Stimulated activated CD4-positive, alpha-beta T cell treated with anti-CD3 and anti-CD28 coated beads, TNF-alpha, amount 100 ng/mL, for 4 hours (primary cell): ENCODE measurements around the gene CALML6.

ENCODE experiments used
- DNase-seq, 3 experiments: peaks; one replicate each; pipeline ENCODE4 v3.0.0-alpha.2; 2020; ENCODE audit warnings: low read depth in 3 of 3

The CALML6 gene

DNA sequence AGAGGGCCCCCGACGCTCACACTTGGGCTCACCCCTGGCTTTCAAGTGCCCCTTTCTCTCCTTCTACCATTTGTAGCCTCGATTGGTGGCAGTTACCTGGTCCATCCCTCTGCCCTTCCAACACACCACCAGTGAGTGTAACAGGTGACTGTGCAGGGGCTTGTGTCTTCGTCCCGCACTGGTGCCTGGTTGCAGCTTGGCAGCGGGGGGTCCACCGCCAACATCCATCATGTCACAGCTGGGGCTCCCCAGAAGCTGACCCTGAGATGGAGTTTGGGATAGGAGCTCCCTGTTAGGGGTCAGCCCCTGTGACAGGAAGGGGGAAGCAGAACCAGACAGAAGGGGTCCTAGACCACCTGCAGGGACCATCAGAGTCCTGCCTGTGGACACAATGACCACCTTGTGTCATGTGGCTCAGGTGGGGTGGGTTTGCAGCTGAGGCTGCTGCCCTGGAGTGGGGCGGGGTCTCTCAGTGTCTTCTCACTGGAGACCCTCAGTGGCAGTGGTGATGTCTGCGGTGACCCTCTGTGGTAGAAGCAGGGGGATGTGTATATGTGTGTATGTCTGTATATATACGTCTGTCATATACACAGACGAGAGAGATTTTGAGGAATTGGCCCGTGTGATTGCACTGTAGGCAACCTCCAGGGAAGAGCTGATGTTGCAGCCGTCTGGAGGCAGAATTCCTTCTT, 3.6 kb upstream of the CALML6 start:
- no peak for DNase-seq

DNA sequence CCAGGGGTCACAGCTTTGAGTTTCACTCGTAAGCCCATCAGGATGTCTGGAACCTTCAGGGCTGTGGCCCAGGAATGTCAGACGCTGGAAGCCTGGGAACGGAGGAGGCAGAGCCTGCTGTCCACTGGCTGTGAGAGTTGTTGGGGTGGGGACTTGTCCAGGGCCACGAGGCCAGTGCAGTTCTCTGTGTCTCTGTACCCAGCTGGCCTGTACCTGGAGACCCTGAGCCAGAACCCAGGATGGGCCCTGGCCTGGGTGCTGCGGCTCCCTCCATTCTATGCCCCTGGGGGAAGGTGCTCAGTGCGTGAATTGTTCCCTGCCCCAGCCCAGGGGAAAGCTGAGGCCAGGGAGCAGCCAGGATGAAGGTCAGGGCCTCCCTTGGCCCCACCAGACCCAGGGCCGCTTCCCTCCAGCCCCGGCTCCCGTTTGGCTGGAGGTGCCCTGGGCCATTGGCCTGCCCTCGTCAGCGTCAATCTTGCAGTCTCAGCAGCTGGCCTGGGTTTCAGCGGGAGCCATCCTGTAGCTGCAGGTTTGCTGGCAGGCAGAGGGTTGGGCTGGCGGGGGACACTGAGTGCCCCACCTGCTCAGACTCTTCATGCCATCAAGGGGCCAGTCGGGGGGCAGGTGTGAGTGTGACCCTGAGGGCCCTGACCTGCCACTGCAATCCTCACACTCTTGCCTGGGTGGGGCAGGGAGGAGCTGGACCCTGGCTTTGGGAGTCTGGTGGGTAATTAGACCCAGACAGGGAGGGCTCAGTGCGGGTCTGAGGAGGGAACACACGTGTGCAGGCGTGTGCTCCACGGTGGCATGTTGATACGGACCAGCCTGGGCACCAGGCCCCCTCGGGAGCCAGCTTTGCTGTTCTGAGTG, 724 bp upstream of the CALML6 start:
- DNase-seq, result no peak

DNA sequence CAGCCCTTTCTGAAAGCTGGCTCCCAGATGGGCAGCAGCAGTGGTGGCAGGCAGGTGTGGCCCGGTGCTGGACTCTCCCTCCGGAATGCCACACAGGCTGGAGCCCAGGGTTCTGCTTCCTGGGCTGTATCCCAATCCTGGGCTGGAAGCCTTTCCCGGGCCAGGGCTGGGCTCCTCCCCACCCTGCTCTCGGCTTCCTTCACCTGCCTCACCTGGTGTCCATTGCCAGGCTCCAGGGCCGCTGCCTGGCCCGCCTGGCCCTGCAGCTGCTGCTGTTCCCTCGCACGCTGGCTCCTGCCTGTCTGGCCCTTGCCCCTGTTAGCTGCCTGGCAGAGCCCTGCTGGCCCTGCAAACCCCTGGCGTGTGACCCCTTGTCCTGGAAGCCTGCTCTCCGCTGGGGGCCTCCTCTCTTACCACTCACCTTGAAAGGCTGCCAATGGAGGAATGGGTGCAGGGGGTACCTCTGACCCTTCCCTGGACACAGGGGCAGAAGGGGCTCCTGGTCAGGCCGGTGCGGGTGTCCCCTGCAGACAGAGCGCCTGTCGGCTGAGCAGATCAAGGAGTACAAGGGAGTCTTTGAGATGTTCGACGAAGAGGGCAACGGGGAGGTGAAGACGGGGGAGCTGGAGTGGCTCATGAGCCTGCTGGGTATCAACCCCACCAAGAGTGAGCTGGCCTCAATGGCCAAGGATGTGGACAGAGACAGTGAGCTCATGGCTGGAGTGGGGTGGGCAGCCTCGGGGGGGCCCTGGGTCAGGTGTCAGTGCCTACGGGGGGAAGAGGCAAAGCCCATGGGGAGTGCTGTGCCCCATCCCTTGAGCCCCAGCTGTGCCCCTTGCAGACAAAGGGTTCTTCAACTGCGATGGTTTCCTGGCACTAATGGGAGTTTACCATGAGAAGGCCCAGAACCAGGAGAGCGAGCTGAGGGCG, 1.1 kb downstream of the CALML6 start:
- DNase-seq, result no peak

DNA sequence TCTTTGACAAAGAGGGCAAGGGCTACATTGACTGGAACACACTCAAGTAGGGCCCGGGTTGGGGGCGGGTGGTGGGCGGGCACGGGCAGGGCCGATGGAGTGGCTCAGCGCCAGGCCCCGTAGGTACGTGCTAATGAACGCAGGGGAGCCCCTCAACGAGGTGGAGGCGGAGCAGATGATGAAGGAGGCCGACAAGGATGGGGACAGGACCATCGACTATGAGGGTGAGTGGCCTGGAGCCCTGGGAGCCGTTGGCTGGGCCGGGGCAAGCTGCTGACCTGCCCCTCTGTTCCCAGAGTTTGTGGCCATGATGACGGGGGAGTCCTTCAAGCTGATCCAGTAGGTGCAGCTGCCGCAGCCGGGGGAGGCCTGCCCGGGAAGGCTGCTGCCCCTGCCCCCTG, 1.8 kb downstream of the CALML6 start:
- DNase-seq, result no peak

DNA sequence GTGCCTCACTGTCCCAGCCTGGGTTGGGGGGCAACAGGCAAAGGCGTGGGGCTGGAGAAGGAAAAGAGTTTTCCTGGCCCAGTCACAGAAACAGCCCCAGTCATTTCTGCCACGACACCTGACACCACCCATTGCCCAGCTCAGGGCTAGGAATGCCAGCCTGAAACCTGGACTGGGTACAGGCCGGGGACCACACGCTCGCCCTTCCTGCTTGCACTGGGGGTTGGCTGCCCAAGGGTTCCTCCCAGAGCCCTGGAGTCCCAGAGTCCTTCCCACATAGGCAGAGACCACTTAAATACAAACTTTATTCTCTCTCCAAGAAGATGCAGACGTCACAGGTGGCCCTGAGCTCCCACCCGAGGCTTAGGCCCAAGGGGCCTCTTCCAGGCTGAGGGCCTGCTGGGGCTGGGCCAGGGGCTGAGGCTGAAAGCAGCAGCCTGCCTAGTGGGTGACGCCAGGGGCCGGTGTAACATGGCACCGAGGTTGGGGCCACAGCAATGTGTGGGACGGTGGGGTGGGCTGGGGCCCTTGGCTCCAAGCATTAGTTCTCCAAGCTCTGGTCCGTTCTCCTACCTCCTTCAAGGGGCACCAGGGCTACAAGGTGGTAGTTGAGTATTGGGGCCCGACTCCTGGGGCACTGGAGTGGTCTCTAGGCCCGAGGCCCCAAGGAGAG, 2.4 kb downstream of the CALML6 start:
- no peak for DNase-seq

DNA sequence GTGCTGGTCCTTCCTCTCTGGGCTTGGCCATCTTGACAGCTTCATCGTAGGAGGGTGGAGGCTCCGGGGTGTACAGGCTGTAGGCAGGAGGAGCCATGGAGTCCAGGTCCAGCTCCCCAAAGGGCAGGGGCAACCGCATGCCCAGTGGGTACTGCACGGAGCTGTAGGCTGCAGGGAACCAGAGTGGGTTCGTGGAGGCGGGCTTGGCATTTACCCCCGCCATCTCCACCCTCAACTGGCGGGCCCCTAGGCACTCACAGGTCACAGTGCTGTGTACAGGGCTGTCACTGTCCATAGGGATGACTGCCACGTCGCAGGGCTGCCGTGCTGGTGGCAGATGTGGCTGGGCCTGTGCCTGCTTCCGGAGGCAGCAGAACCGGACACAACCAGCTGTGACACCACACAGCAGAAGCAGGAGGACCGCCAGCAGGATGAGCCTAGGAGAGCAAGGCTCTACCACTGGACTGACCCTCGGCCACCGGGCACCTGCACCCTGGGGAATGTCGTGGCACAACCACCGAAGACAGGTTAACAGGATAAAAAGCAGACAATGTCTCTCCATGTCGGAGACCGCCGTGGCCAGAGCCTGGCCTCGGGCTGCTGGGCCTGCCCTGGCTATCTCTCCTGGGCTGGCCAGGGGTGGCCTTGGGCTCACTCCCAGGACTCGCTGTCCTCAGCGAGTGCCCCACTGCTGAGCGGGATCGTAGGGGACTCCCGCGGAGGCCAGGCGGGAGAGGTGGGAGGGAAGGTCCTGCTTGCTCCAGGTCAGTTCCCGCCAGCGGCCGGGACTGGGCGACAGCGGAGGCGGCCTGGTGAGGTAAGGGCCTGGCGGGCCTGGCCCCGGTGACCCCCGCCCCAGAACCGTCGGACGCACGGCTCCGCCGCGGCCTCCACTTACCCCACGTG, 3.2 kb downstream of the CALML6 start:
- no peak for DNase-seq

DNA sequence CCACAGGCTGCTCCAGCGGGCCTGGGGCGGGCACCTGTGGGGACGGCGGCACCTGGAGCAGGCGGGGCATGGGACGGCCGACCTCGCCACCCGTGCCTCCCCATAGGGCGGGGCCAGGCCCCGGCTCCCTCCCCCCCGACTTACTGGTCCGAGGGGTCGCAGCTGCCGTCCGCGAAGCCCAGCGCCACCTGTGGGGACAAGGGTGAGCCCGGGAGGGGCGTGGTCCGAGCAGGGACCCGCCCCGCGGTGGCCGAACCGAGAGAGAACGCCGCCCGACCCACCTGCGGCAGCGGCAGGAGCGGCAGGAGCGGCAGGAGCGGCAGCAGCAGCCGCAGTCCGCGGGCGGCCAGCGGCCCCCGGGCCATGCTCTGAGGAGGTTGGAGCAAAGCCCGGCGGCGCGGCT, 3.8 kb downstream of the CALML6 start, which contains the start of gene TMEM52:
TMEM52 (minus strand) TSS at position 379 of the 403 bp plus-strand sequence; CDS start at position 365, 14 bp downstream.
- peak in 2 of 3 experiments; percentile 21 to 46 for DNase-seq

DNA sequence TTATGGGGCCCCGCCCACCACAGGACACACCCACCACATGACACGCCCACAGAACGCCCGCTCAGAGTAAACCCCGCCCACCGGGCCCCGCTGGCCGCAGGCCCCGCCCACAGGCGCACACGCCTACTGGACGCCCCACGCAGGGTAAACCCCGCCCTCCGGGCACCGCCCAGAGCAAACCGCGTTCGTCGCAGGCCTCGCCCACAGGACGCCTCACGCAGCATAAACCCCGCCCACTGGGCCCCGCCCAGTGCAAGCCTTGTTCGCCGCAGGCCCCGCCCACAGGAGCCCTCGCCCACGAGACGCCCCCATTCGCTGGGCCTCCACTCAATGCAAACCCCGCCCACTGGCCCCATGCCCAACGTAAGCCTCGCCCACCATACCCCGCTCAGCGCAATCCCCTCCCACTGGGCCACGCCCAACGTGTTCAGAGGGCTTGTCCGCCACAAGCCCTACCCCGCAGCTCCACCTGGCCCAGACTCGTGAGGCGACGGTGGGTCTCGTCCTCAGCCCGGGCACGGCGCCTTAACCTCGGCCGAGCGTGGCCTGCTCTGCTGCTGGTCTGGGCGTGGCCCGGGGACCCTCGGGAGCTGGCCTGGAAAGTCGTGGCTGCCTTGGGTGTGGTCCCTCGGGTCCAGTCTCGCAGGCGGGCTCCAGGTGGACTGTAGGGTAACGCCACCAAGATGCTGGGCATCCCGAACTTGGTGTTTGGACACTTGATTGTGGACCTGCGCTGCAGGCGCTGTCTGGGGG, 4.4 kb downstream of the CALML6 start:
- peak; percentile 98 to 100 (median 99) for DNase-seq

DNA sequence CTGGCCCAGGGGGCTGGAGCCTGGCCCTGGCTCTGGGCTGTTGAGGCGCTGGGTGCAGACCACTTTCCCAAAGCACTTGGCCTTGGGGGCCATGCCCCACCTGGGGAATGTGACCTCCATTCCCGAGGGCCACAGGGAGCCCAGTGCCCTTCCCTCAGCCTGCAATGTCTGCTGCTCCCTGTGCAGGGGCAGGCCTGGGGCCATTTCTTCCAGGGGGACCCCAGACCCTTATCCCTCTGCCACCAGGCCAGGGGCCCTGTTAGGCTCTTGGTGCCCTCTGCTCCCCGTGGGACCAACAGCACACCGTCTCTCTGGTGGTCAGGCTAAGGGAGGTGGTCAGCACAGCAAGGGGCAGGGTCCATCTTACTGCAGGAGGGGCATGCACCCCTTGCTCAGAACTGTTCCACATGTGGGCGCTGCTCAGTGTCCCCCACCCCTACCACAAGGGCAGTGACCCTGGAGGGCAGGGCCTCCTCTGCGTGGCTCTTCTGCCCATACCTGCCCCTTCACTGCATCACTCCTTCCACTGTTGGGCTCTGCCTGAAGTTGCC, 5.1 kb downstream of the CALML6 start:
- DNase-seq, result no peak

DNA sequence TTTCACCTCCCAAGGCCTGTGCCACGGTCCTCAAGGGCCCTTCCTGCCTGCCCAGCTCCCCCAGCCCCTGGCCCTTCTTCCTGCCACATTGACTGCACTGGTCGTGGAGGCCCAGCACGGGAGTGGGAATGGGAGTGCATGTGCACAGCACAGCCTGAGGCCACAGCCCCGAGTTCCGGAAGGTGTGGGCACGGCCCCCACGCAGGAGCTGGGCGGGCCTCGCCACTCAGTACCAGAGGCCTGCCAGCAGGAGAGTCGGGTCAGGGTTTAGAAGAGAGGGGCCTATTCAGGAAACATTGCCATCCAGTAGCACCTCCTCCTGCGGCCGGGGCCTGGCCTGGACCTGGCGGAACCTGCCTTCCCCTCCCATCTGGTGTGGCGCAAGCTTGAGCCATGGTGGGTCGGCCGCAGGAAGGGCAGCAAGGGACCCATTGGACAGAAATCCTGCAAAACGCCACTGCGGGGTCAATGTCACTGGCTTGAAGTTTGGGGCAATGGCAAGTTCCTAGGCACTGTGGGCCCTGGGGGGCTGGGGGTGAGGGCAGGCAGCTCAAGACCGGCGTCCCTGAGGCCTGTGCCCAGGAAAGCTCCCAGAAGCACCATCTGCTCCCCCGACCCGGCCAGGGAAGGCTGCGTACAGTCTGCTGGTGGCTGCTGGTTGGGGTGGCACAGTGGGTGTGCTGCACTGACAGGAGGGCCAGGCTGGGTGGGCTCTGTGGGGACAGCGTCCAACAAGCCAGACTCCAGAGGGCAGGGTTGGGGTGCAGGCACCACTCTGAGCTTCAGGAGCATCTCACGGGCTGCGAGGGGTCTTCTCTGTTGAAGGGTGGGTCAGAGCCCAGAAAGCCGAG, 5.8 kb downstream of the CALML6 start:
- DNase-seq, result no peak

DNA sequence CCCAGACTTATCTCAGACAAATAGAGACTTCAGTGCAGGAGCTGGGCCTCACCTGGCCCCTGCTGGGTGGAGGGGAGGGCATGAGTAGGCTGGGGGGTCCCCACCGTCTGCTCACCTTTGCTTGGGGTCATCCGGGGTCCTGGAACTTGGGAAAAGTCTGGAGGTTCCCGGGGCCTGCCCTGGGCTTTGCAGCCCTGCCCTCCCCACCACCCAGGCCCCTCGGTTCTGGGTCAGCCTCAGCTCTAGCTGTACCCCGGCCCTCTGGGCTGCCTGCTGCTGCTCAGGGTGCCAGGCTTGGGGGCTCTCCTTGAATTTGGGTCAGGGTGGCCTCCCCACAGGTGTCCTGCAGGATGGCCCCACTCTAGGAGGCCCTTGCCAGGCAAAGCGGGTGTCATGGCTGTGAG, 6.4 kb downstream of the CALML6 start:
- no peak for DNase-seq

DNA sequence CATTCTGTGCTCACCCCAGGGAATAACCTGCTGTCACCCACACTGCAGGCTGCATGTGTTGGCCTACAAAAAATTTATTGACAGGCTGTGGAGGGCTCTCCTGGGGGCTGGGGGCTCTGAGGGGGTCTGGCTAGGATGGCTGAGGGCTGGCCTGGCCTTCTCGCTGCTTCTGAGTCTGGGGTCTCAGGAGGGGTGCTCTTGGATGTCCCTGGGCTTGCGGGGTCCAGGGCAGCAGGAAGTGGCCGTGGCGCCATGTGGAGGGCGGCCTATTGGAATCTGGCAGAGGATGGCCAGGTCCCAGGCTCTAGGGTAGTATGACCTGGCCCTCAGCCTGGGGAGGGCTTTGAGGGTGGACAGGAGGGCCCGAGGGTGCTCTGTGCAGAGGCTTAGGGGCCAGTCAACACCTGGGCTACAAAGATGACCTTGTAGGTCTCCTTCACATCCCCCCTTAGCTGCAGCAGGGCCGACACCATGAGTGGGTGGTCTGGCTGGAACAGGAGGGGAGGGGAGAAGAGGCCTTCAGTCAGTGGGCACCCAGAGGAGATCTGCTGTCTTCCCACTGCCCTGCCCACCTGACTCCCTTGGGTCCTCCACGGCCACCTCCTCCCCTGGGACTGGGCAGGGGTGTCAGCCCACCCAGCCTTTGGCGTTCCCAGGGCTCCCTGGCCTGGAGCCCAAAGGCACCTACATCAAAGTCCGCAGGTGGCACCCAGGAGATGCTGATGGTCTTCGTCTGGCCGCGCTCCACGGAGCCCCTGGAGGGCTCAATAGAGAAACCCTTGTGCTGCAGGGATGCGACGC, 7.0 kb downstream of the CALML6 start:
- DNase-seq, result no peak

DNA sequence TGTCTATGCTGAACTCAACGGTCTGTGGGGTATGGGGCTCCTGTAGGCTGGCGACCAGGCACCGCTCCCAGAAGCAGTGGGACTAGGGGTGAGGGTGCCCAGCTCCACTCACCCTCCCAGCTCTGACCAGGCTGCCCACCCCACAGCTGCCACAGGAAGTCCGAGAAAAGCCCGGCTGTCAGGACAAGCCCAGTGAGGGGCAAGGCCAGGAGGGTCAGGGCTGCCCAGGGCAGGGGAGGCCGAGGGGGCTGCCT, 7.6 kb downstream of the CALML6 start:
- DNase-seq, result no peak

DNA sequence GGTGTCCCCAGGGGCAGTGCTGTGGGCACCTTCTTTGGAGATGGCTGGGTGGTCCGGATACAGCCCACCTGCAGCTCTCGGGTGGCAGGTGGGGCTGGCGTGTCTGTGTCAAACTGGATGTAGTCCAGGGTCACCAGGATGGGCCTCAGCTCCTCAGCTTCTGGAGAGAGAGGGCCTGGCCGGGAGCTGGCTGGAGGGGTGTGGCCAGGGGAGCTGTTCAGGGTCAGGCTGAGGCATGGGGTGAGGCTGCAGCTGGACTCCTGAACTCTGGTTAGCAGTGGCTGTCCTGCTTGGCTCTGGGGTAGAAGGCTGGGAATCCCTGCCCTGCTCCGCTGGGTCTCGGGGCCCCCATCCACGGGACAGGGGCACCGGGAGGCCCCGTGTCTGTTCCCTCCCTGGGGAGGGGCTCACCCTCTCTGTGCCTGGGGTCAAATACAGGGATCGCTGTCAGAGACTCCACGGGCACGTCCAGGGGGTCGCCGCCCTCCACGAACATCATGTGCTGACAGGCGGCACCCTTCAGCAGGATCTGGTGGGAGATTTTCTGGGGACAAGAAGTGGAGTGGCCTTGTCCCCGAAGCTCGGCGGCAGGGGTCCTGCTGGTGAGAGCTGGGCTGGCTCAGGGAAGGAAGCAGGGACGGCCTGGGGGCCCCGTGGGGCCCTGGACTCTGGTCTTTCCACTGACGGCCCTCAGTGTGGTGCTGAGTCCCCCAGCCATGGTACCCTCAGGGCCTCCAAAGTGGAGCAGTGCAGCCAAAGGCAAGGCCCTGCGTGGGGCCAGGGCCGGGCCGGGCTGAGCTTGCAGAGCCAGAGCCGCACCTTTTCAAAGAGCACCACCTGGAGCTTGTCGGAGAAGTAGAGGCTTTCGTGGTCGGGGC, 8.1 kb downstream of the CALML6 start:
- DNase-seq, result no peak

DNA sequence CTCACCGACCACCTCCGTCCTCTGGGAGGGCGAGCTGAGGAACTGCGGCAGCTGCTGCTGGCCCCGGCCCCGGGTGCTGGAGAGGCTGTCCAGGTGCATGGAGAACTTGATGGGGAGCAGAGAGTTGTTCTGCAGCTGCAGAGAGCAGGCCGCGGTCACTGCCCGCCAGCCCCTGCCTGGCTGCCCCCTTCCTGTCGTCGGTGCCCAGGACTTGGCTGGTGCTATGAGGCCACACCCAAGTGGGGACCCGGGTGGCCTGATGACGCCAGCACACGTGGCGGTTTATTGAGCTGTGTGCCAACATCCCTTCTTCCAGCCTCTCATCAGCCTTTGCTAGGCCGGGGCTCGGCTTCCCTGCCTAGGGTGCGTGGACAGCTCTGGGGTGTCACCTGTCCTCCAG, 9.3 kb downstream of the CALML6 start:
- DNase-seq, result no peak

DNA sequence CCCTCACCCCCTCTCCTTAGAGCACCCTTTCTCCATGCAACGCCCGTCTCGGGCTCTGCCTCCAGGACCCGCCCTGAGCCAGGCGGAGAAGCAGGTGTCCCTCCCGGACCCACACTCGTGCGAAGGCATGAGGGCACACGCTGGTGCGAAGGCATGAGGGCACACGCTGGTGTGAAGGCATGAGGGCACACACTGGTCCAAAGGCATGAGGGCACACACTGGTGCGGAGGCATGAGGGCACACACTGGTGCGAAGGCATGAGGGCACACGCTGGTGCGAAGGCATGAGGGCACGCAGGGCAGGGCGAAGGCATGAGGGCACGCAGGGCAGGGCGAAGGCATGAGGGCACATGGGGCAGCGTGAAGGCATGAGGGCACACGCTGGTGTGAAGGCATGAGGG, 9.8 kb downstream of the CALML6 start:
- DNase-seq, result no peak
